GM12875 (cell line): Measurements from ENCODE around the gene CASZ1.

Experiments used
- H3K4me3 ChIP-seq: one replicate; pipeline ENCODE4 v1.5.1; 2011; ENCODE audit warnings: low read depth, low read length, control low read depth
- TF ChIP-seq, protein P1 (sequence below): IDR thresholded peaks from 2 replicates; pipeline ENCODE4 v1.5.1; 2011; ENCODE audit warnings: low read depth, mild to moderate bottlenecking, control low read depth, inconsistent platforms, low read length, moderate library complexity, borderline replicate concordance; ENCODE audit not compliant: insufficient read depth

CASZ1 gene

DNA sequence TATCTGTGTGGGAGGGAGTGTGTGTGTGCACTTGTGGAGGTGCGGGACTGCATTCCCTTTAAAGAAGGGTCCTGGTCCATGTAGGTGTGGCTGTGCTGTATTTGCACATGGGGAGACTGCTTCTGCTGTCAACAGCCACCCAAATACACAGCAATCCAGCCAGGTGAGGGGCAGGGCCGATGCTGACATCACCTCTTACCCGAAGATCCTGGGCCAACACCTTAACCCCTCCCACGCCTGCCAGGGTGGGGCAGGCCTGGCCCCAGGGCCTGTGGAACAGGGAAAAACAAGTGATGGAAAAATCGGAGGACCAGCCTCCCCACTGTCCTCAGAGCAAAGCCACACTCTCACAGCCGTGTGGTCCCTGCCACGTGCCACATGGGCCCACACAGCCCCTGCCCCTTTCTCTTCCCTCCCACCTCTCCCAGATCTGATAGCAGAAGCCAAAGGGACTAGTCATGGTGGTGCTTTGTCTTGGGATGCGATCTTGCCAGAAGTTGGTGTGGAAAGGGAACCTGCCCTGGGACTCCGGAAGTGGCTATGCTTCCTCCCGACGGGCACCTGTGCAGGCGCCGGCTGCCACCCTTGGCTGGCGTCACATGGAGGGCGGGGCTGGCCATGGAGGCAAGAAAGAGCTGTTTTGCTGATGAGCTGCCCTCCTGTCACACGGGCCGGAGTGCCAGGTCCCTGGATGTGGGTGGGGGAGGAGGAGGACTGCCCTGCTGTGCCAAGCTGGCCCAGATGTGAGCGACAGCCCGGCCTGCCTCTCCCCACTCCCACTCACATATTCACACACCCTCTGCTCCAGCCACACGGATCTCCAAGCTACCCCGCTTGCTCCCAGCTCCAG, 7.8 kb upstream of the CASZ1 start:
- no peak overlapping the region for H3K4me3 ChIP-seq
- TF ChIP-seq, protein P1, sequence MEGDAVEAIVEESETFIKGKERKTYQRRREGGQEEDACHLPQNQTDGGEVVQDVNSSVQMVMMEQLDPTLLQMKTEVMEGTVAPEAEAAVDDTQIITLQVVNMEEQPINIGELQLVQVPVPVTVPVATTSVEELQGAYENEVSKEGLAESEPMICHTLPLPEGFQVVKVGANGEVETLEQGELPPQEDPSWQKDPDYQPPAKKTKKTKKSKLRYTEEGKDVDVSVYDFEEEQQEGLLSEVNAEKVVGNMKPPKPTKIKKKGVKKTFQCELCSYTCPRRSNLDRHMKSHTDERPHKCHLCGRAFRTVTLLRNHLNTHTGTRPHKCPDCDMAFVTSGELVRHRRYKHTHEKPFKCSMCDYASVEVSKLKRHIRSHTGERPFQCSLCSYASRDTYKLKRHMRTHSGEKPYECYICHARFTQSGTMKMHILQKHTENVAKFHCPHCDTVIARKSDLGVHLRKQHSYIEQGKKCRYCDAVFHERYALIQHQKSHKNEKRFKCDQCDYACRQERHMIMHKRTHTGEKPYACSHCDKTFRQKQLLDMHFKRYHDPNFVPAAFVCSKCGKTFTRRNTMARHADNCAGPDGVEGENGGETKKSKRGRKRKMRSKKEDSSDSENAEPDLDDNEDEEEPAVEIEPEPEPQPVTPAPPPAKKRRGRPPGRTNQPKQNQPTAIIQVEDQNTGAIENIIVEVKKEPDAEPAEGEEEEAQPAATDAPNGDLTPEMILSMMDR: no peak

- H3K4me3 ChIP-seq: no peak overlapping the region
- TF ChIP-seq, protein P1: no peak
Measured at GRCh38 chr1:10802944-10803715, 6.7 kb upstream of the CASZ1 start.

DNA sequence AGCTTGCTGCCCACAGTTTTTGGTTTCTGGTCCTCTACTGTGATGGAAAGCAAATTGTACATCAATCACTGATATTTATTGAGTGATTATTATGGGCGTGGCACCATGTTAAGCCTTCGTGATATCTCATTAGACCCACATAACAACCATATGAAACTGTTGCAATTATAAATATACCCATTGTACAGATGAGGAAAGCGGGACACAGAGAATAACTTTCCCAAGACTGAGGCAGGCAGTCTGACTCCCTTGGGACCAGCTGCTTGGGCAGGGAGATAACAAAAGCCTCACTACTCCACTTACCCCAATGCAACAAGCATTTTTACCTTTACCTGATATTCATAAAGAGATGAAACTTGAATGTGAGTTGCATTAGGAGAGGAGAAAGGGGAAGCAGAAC, 4.3 kb upstream of the CASZ1 start:
- no peak overlapping the region for H3K4me3 ChIP-seq
- TF ChIP-seq, protein P1: no peak

DNA sequence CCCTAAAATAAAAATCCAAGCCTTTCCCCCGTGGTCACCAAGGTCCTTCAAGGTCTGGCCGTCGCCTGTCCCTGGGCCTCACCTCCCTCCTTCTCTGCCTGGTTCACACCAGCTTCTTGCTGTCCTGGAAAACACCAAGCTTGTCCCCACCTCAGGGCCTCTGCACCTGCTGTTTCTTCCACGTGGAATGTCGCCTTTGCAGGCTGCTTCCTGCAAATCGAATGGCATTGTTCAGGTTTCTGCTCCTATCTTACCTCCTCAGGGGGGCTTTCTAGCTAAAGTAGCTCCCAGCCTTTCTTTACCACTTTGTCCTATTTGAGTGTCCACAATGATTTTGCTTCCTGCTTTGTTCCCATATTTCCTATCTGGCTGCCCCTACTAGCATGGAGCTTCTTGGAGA, 3.3 kb upstream of the CASZ1 start:
- H3K4me3 ChIP-seq: no peak overlapping the region
- TF ChIP-seq, protein P1: no peak

DNA sequence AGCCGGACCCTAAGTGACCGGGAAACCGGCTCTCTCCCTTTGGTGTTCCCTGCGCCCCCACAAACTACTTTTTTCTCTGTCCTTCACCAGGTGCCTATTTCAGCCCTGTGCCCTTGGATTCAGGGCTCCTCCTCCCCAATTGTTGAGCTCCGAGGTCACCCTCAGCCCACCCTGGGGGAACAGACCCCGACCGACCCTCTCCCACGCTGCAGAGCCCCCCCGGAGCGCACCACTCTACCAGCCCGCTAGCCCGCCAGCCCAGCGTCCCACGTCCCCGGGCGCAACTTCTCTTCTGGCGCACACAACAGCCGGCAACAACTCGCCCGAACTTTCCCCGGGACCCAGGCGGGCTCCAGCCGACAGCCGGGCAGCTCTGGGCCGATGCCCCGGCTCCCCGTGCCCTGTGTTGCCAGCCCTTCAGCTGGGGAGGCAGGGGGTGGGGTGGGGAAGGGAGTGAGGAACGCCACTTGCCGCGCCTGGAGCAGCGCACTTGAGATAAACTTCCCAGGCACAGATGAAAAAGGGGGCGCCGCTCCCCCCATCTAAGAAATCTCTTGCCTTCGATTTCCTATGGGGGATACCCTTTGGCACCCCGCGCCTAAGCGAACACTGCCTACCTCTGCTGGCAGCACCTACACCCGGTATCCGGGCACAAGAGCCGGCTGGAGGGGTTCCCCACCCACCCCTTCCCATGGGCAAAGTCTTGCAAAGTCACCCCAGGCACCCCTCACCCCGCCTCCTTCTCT, 997 bp downstream of the CASZ1 start:
- peak overlapping the region; percentile 33 for H3K4me3 ChIP-seq
- TF ChIP-seq, protein P1: no peak

DNA sequence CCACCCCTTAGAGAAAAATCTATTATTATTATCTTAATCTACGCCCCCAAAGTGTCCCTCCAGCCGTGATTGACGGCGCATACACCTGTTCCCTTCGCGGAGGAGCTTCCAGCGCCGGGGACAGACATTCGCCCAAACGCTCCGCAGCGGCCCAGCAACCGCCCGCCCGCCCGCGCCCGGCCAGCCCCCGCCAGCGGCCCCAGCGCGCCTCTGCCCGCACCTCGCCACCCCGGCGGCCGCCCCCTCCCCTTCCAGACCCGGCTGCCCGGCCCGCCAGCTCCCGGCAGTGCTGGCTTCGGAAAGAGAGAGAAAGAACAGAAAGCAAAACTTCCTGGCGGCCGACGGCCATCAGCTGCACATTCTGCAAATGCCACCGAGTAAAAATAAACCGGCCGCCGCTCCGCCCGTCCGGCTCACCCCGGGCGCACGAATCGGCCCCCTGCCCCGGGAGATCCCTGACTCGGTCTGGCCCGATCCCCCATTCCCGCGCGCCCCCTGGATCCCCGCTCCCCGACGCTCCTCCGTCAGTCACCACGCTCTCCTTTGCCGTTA, 1.6 kb downstream of the CASZ1 start:
- peak overlapping the region; percentile 33 for H3K4me3 ChIP-seq
- TF ChIP-seq, protein P1: no peak
